Right lobe of liver (tissue), 6 donors: ENCODE results near the gene ACTN1. TPM values are rescaled to one million over a fixed set of nuclear protein-coding genes. Genes with fewer than 3 reads are reported as not detected.
A peak's percentile ranks its signal among the peaks of the same experiment; 100 is the strongest.

Source experiments
- ATAC-seq, 4 donors: fragments of 200-7000 bp; cut with Tn5 transposase; one replicate each; pipeline ENCODE4 v1.9.1; 2020; ENCODE audit warnings: mild to moderate bottlenecking in 4 of 4, moderate library complexity in 4 of 4
- DNase-seq, 3 donors: peaks; one replicate each; pipeline ENCODE4 v3.0.0-alpha.2; 2020
- H3K27ac ChIP-seq, 3 donors: fragments of 200-600 bp; one replicate each; pipeline ENCODE4 v1.8.0; 2022
- H3K27me3 ChIP-seq, 2 donors: fragments of 200-600 bp; one replicate each; pipeline ENCODE4 v1.8.0; 2022
- H3K36me3 ChIP-seq, 4 donors: fragments of 200-600 bp; sonication (generic) in 1 of 4; one replicate each; pipeline versions ENCODE4 v1.5.1 to v1.8.0; 2017 to 2022; ENCODE audit warnings: control low read depth in 1 of 4
- H3K4me1 ChIP-seq, 4 donors: fragments of 200-600 bp; sonication (generic) in 1 of 4; one replicate each; pipeline versions ENCODE4 v1.5.1 to v1.8.0; 2017 to 2022; ENCODE audit warnings: control low read depth in 1 of 4
- H3K4me3 ChIP-seq, 3 donors: fragments of 200-600 bp; one replicate each; pipeline ENCODE4 v1.8.0; 2022
- H3K9me3 ChIP-seq, 4 donors: fragments of 200-600 bp; sonication (generic) in 1 of 4; one replicate each; pipeline versions ENCODE4 v1.5.1 to v1.8.0; 2017 to 2022; ENCODE audit warnings: control low read depth in 1 of 4
- POLR2A ChIP-seq: fragments of 450-650 bp; IDR thresholded peaks from one replicate; pipeline ENCODE4 v1.6.1; 2017; ENCODE audit warnings: antibody characterized with exemption, mild to moderate bottlenecking
- WGBS: methylation state at CpG from one replicate; pipeline ENCODE4 v1.1.6; 2018; ENCODE audit warnings: low coverage, low lambda C conversion rate; ENCODE audit not compliant: insufficient coverage; ENCODE audit errors: missing lambda C conversion rate; 5-methylcytosine and 5-hydroxymethylcytosine counted together
- intact Hi-C, 2 donors: fragments of 100-400 bp; cut with DNase I; formaldehyde crosslinking; loops; one replicate each; pipeline versions ENCODE4 v1.11.2 to v1.14.1; 2022
- total RNA-seq, 6 experiments: library from RNA; depleted of rRNA in 2 of 6; stranded (reverse); fragments of >200 nt in 2 of 6; fragmentation: NEBNext Ultra II Directional in 3 of 6; extraction: Animal tissue kit (Norgen Biotek cat#: 25700) in 3 of 6; gene quantifications; one replicate each; pipeline versions ENCODE4 v1.1.0 to v1.2.4, GENCODE V29; 2016 to 2023
- TF ChIP-seq, protein P1 (sequence below), 4 donors: fragments of 200-600 bp in 3 of 4; fragments of 450-650 bp in 1 of 4; IDR thresholded peaks; one replicate each; pipeline versions ENCODE4 v1.5.1 to v1.8.0; 2016 to 2022; ENCODE audit warnings: antibody characterized with exemption in 4 of 4, mild to moderate bottlenecking in 2 of 4
- donor health status: DM: no; HTN: yes; CAD: no.
- donor health status: DM: no; HTN: no; CAD: no.
- donor health status: DM: no; HTN: no; CAD: no.
- donor health status: DM: no; HTN: yes; CAD: no.
- donor health status: DM: no; HTN: yes; CAD: no.

The ACTN1 gene
- total RNA-seq, 6 experiments from 2014 or later = 53.1 to 145 (median 100) TPM

DNA sequence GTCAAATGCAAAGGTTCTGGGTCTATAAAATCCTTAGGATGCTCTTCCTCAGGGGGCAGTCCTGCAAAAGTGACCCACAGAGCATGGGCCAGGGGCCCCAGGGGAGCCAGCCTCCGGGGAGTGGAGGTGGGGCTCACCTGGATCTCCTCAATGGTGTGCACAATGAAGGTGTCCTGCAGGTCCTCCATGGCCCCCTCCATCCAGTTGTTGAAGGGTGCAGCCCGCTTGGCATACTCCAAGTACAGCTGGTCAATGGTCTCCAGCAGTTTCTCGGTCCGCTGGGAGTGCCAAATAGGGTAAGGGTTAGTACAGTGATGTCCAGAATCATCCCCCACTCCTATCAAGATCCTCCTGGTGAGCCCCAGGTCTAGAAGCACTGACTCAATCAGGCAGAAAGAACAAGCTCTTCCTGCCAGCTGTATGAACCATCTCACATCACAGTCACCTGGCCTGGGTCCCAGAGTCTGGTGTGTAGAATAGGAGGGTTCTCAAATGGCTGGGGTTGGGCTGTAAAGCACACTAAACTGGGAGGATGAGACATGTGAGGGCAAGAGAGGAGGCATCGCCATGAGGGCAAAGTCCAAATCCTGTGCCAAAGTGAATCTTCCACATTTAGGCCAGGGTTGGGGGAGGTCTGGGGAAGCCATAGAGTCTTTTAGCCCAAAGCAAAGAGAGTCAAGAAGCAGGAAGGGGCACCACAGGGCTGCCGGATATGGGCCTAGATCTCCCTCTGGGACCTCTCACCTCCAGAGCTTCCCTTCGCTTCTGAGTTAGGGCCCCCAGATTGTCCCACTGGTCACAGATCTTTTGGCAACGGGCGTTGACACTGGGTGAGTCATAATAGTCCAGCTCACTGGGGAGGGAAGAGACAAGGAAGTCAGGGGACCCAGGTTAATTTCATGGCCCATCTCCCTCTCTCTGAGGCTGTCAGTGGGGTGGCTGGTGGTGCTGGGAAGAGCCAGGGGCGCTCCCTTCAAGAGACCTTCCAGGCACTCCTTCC lies 94.8 kb downstream of the ACTN1 start:
- Histone ChIP-seq H3K27me3 (no peaks in the 10 kb centered on the region), H3K27ac (peak overlapping the region; percentile 65 to 77 (median 76)), H3K4me1 (peaks cover 0 to 15% (median 8%) of the 10 kb centered on the region in 4 donors), H3K9me3 (no peaks in the 10 kb centered on the region), H3K36me3 (peaks cover 14 to 58% (median 39%) of the 10 kb centered on the region in 4 donors), H3K4me3 (no peak overlapping the region)
- 27% methylated on average over 2 of the region's 10 CpGs for WGBS
- intact Hi-C loops = no loop called here
- DNase-seq (peak; percentile 85 to 89 (median 88)), ATAC-seq (peak; percentile 88 to 92 (median 89))
- no peak for TF ChIP-seq POLR2A
- TF ChIP-seq, protein P1, sequence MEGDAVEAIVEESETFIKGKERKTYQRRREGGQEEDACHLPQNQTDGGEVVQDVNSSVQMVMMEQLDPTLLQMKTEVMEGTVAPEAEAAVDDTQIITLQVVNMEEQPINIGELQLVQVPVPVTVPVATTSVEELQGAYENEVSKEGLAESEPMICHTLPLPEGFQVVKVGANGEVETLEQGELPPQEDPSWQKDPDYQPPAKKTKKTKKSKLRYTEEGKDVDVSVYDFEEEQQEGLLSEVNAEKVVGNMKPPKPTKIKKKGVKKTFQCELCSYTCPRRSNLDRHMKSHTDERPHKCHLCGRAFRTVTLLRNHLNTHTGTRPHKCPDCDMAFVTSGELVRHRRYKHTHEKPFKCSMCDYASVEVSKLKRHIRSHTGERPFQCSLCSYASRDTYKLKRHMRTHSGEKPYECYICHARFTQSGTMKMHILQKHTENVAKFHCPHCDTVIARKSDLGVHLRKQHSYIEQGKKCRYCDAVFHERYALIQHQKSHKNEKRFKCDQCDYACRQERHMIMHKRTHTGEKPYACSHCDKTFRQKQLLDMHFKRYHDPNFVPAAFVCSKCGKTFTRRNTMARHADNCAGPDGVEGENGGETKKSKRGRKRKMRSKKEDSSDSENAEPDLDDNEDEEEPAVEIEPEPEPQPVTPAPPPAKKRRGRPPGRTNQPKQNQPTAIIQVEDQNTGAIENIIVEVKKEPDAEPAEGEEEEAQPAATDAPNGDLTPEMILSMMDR (IDR thresholded peaks at IDR 0.05) = no peak

DNA sequence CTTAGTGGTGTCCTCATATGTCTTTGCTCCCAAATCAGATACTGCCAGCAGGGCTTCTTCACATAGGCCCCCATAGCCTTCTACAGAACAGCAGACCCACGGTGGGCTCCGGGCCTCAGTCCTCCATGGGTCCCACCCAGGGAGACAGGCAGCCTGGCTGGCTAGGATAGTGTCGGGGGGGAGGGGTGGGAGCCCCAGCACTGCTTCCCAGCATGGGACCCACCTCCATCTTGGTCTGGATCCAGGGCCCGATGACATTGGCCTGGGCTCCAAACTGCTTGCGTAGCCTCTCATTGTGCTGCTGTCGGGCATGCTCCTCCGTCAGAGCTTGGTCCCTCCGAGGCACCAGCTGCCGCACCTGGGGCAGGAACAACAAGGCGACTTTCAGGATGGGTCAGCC lies 96.9 kb downstream of the ACTN1 start:
- no peak overlapping the region for H3K4me3 ChIP-seq
- H3K27me3 ChIP-seq = no peaks in the 10 kb centered on the region
- peaks cover 20 to 56% (median 37%) of the 10 kb centered on the region in 4 donors for H3K36me3 ChIP-seq
- H3K4me1 ChIP-seq = peaks cover 0 to 15% (median 8%) of the 10 kb centered on the region in 4 donors
- 90% methylated on average over 2 of the region's 10 CpGs for WGBS
- DNase-seq (no peak), ATAC-seq (no peak)
- no peaks in the 10 kb centered on the region for H3K9me3 ChIP-seq
- TF ChIP-seq, protein P1 (IDR thresholded peaks at IDR 0.05) = no peak
- TF ChIP-seq POLR2A = no peak
- no peak overlapping the region for H3K27ac ChIP-seq
- intact Hi-C loops = no loop called here

DNA sequence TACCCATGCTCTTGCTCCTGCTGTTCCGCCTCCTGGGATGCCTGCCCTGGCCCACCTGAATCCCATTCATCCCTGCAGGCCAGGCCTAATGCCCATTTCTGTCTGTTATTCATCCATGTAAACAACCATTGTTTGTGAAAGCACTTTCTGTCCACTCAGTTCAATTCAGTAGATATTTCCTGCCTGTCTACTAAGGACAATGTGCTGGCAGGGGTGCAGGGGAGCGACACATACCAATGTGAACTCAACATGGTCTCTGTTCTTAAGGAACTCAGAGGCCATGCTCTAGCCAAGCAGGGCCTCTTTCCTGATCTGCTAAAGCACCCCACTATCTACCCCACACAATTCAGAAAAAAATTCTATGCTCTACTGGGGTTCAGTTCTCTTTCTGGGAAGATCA lies 97.7 kb downstream of the ACTN1 start:
- WGBS = 100% methylated on average over 2 of the region's 2 CpGs
- DNase-seq = no peak
- peaks cover 22 to 64% (median 42%) of the 10 kb centered on the region in 4 donors for H3K36me3 ChIP-seq

DNA sequence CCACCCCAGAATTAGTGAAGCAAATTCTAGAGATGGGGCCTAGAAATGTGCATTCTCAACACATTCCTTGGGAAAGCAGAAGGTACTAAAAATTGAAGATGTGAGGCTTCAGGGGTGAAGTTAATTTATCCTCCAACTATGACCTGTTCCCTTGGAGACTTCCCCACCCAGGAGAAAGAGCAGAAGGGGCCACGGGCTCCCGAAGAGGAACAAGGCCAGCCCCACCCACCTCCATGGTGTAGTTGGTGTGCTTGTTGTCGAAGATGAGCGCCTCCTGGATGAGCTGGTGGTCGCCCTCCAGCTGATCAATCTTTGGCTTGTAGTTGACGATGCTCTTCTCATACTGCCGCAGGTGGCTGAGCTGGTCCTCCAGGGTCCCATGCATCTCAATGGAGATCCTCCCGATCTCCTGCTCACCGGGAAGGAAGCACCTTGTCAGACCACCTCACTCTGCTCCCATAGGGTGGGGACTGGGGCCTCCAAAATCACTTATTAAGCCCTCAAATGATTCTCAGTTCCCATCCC lies 98.5 kb downstream of the ACTN1 start:
- Histone ChIP-seq H3K27me3 (no peaks in the 10 kb centered on the region), H3K36me3 (peaks cover 22 to 72% (median 43%) of the 10 kb centered on the region in 4 donors), H3K4me1 (peaks cover 0 to 15% (median 8%) of the 10 kb centered on the region in 4 donors), H3K9me3 (no peaks in the 10 kb centered on the region), H3K4me3 (no peak overlapping the region), H3K27ac (no peak overlapping the region)
- DNase-seq (no peak), ATAC-seq (no peak)
- intact Hi-C loops = no loop called here
- 93% methylated on average over 4 of the region's 9 CpGs for WGBS
- no peak for TF ChIP-seq POLR2A
- TF ChIP-seq, protein P1 (IDR thresholded peaks at IDR 0.05) = no peak

More for the DNA sequence above, 97.7 kb downstream of the ACTN1 start:
- peaks cover 0 to 15% (median 8%) of the 10 kb centered on the region in 4 donors for H3K4me1 ChIP-seq
- no peaks in the 10 kb centered on the region for H3K9me3 ChIP-seq
- no peak overlapping the region for H3K27ac ChIP-seq
- TF ChIP-seq, protein P1 (IDR thresholded peaks at IDR 0.05) = no peak
- TF ChIP-seq POLR2A = no peak
- no peaks in the 10 kb centered on the region for H3K27me3 ChIP-seq
- no peak overlapping the region for H3K4me3 ChIP-seq
- ATAC-seq = no peak
- intact Hi-C loops = no loop called here
